HG02884 (cell line): ENCODE measurements around the gene SPATA7.
A peak's percentile ranks its signal among the peaks of the same experiment; 100 is the strongest.

Source experiments
- ATAC-seq: cut with Tn5 transposase; IDR thresholded peaks from one replicate; pipeline ENCODE4 v1.9.1; 2021; ENCODE audit warnings: mild to moderate bottlenecking, moderate library complexity; ENCODE audit not compliant: unreplicated experiment

Gene SPATA7

DNA sequence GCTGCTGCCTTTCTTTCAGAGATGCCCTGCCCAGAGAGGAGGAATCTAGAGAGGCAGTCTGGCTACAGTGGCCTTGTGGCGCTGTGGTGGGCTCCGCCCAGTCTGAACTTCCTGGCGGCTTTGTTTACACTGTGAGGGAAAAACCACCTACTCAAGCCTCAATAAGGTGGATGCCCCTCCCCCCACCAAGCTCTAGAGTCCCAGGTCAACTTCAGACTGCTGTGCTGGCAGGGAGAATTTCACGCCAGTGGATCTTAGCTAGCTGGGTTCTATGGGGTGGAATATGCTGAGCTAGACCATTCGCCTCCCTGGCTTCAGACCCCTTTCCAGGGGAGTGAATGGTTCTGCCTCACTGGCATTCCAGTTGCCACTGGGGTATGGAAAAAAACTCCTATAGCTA, 25.6 kb downstream of the SPATA7 start:
- no peak for ATAC-seq

DNA sequence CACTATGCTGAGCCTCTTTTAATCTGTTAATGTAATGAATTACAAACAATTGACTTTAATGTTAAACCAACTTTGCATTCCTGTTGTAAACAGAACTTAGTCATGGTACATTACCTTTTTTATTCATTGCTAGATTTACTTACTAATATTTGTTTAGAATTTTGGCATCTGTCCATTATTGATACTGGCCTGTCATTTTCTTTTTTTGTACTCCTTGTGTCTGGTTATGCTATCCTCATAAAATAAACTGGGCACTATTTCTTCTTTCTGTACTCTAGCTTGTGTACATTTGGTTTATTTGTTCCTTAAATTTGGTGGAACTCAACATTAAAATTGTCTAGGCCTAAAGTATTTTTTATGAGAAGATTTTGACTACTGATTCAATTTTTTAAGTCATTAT, 32.1 kb downstream of the SPATA7 start:
- no peak for ATAC-seq

DNA sequence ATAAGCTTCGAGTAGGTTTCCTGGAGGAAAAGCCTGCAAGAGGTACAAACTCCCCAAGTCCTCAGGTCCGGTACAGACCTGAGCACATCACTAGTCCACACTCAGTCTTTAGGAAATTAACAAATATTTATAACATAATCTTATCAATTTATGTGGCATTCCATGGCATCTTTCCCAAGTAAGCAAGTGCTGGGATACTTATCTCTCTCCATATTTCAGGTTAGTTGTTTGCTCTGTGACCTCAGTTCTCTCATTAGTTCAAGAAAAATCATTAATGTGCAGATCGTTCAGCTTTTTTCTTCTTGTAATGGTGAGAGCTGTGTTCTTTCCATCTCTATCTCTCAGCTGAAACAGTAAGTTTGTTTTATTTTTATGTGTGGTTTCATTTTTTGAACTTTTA, 34.7 kb downstream of the SPATA7 start:
- ATAC-seq: no peak

DNA sequence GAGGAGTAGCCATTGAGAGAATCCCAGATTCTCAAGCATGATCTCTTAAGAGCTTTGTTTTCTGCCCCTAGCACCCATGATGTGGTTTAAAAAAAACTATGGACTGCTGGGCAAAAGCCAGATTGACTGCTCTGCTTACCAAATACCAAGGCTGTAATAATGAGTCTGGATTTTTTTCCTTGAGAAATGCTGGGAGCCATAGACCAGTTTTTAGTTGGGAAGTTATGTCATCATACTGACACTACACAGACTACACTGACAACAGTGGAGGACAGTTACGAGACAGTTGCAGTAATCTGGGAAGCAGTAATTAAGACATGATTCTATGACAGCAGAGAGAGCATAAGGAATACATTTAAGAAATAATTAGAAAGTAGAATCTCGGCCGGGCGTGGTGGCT, 35.8 kb downstream of the SPATA7 start:
- ATAC-seq: no peak

- ATAC-seq: no peak
Observed at GRCh38 chr14:88422047-88422446, 36.6 kb downstream of the SPATA7 start.

DNA sequence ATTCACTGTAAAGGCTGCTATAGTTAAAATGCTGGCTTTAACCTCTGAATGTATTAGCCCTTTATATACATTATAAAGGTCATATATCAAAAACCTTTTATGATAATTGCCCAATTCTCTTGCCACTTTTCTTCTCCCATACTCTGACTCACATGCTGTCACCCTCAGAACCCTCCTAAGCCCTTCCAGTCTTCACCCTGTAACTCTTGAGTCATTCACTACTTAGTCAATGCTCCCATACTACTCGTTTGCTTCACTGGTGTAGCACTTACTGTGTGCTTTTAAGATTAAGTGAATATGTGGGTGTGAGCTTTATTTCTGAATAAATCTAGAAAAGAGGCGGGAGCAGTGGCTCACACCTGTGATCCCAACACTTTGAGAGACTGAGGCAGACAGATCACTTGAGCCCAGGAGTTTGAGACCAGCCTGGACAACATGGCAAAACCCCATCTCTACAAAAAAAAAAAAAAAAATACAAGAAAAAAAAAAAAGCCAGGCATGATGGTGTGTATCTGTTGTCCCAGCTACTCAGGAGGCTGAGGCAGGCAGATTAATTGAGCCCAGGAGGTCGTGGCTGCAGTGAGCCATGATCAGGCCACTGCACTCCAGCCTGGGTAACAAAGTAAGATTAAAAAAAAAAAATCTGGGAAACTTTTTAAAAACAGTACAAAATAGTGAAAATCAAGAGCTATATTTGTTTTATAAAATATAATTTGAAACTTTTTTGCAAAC, 37.6 kb downstream of the SPATA7 start:
- no peak for ATAC-seq

DNA sequence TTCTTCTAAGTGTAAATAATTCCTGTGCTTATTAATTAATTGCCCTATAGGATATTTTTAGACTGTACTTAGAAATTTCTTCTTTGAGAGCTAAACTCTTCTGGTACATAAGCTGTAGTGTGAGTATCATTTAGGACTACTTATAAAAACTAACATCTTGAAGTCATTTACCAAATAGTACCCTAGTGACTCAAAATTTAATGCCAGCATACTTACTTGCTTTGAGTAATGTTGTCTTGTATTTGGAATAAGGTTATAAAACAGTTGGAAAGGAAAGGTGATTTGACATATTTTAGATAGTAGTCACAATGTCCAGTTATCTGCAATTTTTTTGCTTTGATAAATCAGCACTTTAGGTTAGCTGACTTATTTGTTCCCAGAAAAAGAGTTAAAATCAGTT, 39.1 kb downstream of the SPATA7 start:
- ATAC-seq: no peak

DNA sequence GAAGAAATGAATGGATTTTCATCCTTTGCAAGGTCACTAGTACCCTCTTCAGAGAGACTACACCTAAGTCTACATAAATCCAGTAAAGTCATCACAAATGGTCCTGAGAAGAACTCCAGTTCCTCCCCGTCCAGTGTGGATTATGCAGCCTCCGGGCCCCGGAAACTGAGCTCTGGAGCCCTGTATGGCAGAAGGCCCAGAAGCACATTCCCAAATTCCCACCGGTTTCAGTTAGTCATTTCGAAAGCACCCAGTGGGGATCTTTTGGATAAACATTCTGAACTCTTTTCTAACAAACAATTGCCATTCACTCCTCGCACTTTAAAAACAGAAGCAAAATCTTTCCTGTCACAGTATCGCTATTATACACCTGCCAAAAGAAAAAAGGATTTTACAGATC, 40.8 kb downstream of the SPATA7 start:
- ATAC-seq: no peak

DNA sequence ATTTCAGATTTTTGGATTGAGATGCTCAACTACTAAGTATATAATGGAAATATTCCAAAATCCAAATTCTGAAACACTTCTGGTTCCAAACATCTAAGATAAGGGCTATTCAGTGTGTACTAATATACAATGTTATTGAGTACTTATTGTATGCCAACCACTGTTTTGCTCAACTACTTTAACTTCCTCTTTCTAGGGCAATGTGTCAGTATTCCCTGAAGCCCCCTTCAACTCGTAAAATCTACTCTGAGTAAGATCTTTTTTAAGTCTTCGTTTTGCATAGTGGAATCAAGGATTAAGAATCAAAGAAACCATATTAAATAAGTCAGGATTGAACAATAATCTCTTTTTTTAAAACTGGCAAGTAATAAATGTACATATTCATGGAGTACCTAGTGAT, 45.5 kb downstream of the SPATA7 start:
- ATAC-seq: no peak

GRCh38 chr14:88437658-88438057, 52.2 kb downstream of the SPATA7 start:
- ATAC-seq: no peak

DNA sequence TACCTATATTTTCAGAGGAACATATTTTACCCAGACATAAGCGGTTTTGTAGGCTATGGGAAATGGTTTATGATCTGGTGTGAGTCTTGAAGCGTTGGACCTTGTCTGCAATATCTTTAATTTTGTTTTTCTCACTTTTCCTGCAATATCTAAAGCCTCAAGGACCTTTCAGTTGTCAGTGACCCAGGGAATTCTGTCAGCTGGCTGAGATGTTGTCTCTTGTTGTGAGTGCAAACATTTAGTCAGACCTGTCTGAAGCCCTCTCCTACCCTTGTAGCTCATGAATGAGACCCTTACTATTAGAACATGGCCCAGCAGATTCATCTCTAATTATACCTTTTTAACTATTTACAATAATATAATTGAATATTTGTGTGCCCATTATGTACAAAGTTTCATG, 53.6 kb downstream of the SPATA7 start:
- no peak for ATAC-seq

- ATAC-seq: no peak
Observed at GRCh38 chr14:88452231-88452630, 66.8 kb downstream of the SPATA7 start.

GRCh38 chr14:88454886-88455285, 69.4 kb downstream of the SPATA7 start:
- no peak for ATAC-seq

GRCh38 chr14:88463318-88463717, 77.9 kb downstream of the SPATA7 start:
- ATAC-seq: peak; percentile 79

- no peak for ATAC-seq
Observed at GRCh38 chr14:88468406-88468805, 82.9 kb downstream of the SPATA7 start.

DNA sequence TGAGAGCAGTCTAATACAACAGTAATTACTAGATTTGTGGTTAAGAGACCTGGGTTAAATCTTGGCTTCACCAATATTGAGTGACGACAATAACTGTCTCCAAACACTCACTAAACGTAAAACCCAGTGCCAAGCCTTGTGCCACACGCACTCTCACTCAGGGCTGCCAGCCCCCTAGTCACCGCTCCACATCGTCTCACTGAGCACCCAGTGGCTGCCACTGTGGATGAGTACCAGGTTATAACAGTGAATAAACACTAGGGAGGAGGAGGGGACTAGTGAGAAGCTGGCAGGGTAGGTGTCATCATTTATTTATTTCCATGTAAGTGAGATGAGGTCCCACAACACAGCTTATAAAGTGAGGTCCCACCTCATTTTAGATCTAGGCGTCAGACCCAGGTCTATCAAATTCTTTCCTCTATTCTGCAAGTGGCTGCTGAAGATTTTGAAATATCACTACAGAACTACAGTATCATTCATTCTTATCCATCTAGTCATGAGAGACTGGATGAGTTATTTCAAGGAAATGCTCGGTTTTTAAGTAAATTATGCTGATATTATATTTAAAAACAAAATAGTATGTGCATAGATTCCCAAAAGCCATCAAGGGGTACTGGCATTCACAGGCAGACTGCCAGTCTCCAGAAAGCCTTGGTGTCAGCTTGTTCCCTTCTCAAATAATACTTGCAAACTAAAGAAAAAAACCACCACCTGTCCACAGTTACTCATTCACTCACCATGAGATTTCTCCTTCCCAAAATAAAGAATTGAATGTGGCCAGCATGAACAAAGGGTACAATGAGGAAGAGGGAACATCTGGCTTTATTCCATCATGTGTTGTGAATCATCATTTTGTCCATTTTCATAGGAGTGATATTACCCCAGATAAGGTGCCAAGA, 85.3 kb downstream of the SPATA7 start:
- no peak for ATAC-seq

DNA sequence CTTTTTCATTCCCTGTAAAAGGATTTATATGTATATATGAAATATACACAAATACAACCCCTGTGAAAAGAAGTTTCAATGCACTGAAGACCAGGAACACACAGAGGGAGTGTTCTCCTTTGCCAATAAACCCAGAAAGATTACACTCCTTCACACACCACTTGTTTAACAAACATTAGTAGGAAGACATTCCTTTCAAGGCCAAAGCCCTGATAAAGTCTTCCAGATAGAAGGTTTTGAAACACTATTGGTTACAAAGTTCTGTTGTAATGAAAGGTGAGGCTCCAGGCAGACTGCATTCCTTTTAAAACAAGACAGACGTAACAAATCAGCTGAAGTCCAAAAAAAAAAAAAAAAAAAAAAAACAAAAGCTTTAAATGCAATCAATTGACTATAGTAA, 88.3 kb downstream of the SPATA7 start:
- no peak for ATAC-seq

DNA sequence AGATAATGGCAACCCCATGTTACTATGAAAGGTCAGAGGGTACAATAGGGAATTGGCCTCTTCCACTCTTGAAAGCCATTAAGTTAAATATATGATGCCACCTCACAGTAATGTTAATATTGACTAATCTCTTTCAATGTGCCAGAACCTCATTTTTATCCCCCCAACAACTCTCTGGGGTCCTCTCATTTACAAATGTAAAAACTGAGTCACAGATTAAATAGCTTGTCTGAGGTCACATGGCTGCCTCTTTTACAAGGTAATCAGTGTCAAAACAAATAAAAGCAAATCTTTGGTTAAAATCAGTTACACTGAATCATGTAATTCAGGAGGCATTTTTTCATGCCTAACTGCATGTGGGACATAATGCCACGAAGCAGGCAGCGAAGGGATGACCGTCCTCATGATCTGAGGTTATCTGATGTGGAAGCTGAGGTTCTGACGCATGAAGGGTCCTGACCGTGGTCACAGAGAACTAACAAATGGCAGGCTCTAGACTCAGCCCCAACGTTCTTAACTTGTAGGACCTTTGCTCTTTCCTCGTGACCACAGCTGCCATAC, 90.8 kb downstream of the SPATA7 start:
- no peak for ATAC-seq

DNA sequence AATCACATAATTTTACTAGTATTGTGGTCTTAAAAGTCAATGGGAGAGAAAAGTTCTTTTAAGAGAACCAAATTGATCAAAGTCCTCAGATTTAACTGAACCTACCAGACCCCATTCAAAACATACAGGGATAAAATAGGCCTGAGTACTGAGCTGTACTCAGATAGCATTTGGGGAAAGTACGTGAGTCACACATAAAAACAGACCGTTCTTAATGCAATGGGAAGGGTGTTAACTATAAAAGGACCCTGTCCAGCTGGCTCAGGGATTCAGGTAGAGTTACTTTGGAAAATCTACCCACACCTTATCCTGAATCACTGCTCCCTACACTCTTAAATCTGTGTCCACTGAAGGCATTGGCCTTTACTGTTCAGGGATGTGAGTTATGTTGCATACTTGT, 91.4 kb downstream of the SPATA7 start:
- ATAC-seq: no peak

GRCh38 chr14:88477513-88478250, 92.2 kb downstream of the SPATA7 start:
- ATAC-seq: no peak

DNA sequence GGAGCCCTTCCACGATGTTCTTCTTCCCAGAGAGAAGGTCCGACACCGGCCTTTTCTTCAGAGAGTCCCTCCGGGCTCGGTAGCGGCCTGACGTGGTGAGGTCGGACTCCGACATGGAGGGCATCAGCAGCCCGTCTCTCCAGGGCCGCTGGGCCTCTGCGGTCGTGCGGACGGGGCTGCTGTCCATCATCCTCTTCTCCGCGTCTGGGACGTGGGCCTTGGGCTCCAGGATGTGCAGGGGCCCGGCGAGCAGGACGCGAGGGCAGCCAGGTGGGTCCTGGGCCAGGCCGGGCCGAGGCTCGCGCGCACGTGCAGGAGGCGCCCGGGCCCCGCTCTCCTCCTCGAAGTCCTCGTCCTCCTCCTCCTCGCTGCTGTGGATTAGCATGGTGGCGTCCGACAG, 93.5 kb downstream of the SPATA7 start:
- no peak for ATAC-seq
